Activated naive CD4-positive, alpha-beta T cell treated with anti-CD3 and anti-CD28 coated beads, Interleukin-2, amount 10 ng/mL, durations not matched to agents 7 days and 5 days (primary cell): ENCODE measurements around the gene CARNS1.
"Not testable (repeated sequence)": the region's sequence is repeated elsewhere in the genome, so short reads cannot be mapped to it uniquely, and the experiment has no call there.

ENCODE experiments used
- CTCF ChIA-PET: fragments of 350-600 bp; sonication (Branson Sonifier 250); formaldehyde crosslinking; loops from one replicate; lab custom pipeline; 2021; ENCODE audit warnings: antibody characterized with exemption; lab: Charles Lee
- DNase-seq: peaks from one replicate; pipeline ENCODE4 v3.0.0-alpha.2; 2020
- H3K27ac Mint-ChIP-seq: one replicate; pipeline ENCODE4 v1.8.0; 2021; ENCODE audit warnings: mild to moderate bottlenecking, moderate library complexity, mixed read lengths
- H3K27me3 Mint-ChIP-seq: one replicate; pipeline ENCODE4 v1.8.0; 2021; ENCODE audit warnings: mild to moderate bottlenecking, mixed read lengths
- H3K36me3 Mint-ChIP-seq: one replicate; pipeline ENCODE4 v1.8.0; 2021; ENCODE audit warnings: mixed read lengths
- H3K4me1 Mint-ChIP-seq: one replicate; pipeline ENCODE4 v1.8.0; 2021; ENCODE audit warnings: mixed read lengths
- H3K4me3 Mint-ChIP-seq: one replicate; pipeline ENCODE4 v1.8.0; 2021; ENCODE audit warnings: mild to moderate bottlenecking, moderate library complexity, mixed read lengths
- H3K9me3 Mint-ChIP-seq: one replicate; pipeline ENCODE4 v1.8.0; 2021; ENCODE audit warnings: mixed read lengths

The CARNS1 gene

DNA sequence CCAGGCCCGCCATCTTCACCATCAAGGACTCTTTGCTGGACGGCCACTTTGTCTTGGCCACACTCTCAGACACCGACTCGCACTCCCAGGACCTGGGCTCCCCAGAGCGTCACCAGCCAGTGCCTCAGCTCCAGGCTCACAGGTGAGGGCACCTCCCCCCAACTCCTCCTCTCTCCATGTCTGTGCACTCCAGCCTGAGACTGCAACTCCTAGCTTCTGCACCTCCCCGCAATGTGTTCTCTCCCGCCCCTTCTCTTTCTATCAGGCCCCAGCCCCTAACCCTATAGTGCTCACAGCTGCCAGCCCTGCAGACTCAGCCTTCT lies 19.3 kb upstream of the CARNS1 start:
- peaks cover 53% of the 10 kb centered on the region for H3K36me3 Mint-ChIP-seq
- no peak for DNase-seq
- H3K9me3 Mint-ChIP-seq = no peaks in the 10 kb centered on the region
- H3K27me3 Mint-ChIP-seq = no peaks in the 10 kb centered on the region
- peak overlapping the region; percentile 83 for H3K27ac Mint-ChIP-seq
- CTCF ChIA-PET = interaction anchor here (0.9 to 1.4 kb wide), 4 partner anchors 12 to 53 kb away, joined by 3 read pairs; no protein-coding TSS in a partner anchor
- no peak overlapping the region for H3K4me3 Mint-ChIP-seq
- H3K4me1 Mint-ChIP-seq = peaks cover 65% of the 10 kb centered on the region

- DNase-seq = no peak
- Mint-ChIP-seq H3K4me3 (peak overlapping the region; percentile 56), H3K9me3 (no peaks in the 10 kb centered on the region), H3K27ac (peak overlapping the region; percentile 87), H3K36me3 (peaks cover 53% of the 10 kb centered on the region), H3K4me1 (peaks cover 63% of the 10 kb centered on the region), H3K27me3 (no peaks in the 10 kb centered on the region)
- CTCF ChIA-PET = interaction anchor here (0.9 to 1.4 kb wide), 4 partner anchors 13 to 53 kb away, joined by 3 read pairs; no protein-coding TSS in a partner anchor
Measured at GRCh38 chr11:67396587-67397389, 18.7 kb upstream of the CARNS1 start.

GRCh38 chr11:67397536-67397935 lies 17.9 kb upstream of the CARNS1 start:
- peaks cover 65% of the 10 kb centered on the region for H3K4me1 Mint-ChIP-seq
- no peaks in the 10 kb centered on the region for H3K27me3 Mint-ChIP-seq
- no peak for DNase-seq
- CTCF ChIA-PET = no interaction called here
- H3K27ac Mint-ChIP-seq = peak overlapping the region; percentile 76
- no peaks in the 10 kb centered on the region for H3K9me3 Mint-ChIP-seq
- peaks cover 51% of the 10 kb centered on the region for H3K36me3 Mint-ChIP-seq
- peak overlapping the region; percentile 43 for H3K4me3 Mint-ChIP-seq

GRCh38 chr11:67397986-67398660 lies 17.4 kb upstream of the CARNS1 start:
- no peak for DNase-seq
- Mint-ChIP-seq H3K36me3 (peaks cover 49% of the 10 kb centered on the region), H3K27ac (peak overlapping the region; percentile 78), H3K4me3 (peak overlapping the region; percentile 43), H3K9me3 (no peaks in the 10 kb centered on the region), H3K27me3 (no peaks in the 10 kb centered on the region), H3K4me1 (peaks cover 66% of the 10 kb centered on the region)
- CTCF ChIA-PET = interaction anchor here (1.1 kb wide), 1 partner anchor 41 kb away, joined by 3 read pairs; no protein-coding TSS in a partner anchor

- Mint-ChIP-seq H3K27ac (peak overlapping the region; percentile 78), H3K27me3 (no peaks in the 10 kb centered on the region), H3K4me1 (peaks cover 65% of the 10 kb centered on the region), H3K36me3 (peaks cover 44% of the 10 kb centered on the region), H3K4me3 (peak overlapping the region; percentile 35), H3K9me3 (no peaks in the 10 kb centered on the region)
- no peak for DNase-seq
- CTCF ChIA-PET = interaction anchor here (0.7 to 1.1 kb wide), 2 partner anchors 40 to 114 kb away, joined by 3 read pairs; no protein-coding TSS in a partner anchor
Measured at GRCh38 chr11:67398661-67399563, 16.6 kb upstream of the CARNS1 start.

DNA sequence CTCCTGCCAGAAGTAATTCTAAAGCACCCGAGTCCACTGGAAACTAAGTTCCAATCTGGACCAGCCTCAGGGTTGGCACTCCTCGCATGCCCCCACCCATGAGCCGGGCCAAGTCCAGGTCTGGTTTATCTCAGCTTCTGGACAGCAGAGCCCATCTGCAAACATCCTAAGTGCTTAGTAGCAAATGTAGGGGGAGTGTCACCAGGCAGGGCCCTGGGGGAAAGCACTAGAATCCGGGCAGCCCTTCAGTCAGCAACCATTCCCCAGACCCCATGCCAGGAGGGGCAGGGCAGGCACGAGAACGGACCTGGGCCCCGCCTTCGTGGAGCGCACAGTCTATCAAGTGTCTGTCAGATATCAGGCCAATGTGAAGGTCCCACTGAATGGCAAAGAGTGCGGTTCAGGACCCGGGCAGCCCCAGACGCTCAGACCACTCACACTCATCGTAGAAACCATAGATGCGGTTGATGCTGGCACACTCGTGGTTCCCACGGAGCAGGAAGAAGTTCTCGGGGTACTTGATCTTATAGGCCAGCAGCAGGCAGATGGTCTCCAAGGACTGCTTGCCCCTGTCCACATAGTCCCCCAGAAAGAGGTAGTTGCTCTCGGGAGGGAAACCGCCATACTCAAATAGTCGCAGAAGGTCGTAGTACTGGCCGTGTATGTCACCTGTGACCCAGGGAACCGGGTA lies 15.1 kb upstream of the CARNS1 start:
- no peak for DNase-seq
- CTCF ChIA-PET = interaction anchor here (0.6 to 5.0 kb wide), 15 partner anchors 8 to 107 kb away, joined by 3 to 36 read pairs (median 5); partner anchors contain the start of genes CDK2AP2, PITPNM1, PTPRCAP and RAD9A
- Mint-ChIP-seq H3K4me3 (peak overlapping the region; percentile 96), H3K36me3 (peaks cover 50% of the 10 kb centered on the region), H3K9me3 (no peaks in the 10 kb centered on the region), H3K27ac (peak overlapping the region; percentile 86), H3K4me1 (peaks cover 71% of the 10 kb centered on the region), H3K27me3 (no peaks in the 10 kb centered on the region)

- H3K27me3 Mint-ChIP-seq = no peaks in the 10 kb centered on the region
- H3K36me3 Mint-ChIP-seq = peaks cover 53% of the 10 kb centered on the region
- H3K4me1 Mint-ChIP-seq = peaks cover 74% of the 10 kb centered on the region
- H3K9me3 Mint-ChIP-seq = no peaks in the 10 kb centered on the region
- H3K27ac Mint-ChIP-seq = peak overlapping the region; percentile 86
- DNase-seq = no peak
- H3K4me3 Mint-ChIP-seq = peak overlapping the region; percentile 96
- CTCF ChIA-PET = interaction anchor here (0.9 to 5.0 kb wide), 19 partner anchors 8 to 107 kb away, joined by 3 to 36 read pairs (median 6); partner anchors contain the start of genes CDK2AP2, PITPNM1, PTPRCAP and RAD9A
Measured at GRCh38 chr11:67400942-67401494, 14.5 kb upstream of the CARNS1 start.

DNA sequence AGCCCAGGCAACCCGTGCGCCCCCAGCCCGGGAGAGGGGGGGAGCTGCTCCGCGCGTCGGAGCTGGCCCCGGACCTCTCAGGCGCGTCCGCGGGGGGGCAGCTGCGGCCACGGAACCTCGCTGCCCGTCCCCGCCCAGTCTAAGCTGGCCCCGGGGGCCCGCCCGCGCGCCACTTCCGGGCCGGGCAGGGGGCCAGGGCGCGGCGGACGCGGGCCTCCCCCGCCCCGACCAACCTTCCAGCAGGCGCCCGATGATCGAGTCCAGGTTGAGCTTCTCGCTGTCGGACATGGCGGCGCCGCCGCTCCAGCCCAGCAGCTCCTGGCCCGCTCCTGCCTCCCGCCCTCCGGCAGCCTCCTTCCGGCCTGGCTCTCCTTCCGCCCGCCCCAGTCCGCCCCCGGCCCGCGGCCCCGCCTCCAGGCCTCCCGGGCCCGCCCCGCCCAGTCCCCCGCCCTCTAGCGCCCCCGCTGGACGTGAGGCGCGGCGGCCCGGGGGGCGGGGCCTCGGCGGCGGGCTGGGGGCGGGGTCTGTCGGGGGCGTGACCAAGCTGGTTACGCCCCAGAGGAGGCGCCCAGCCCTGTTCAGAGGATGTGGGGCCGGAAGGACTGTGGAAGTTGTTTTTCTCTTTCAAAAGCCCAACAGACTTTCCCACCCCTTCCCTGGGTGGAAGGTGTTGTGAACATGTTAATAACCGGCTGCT lies 13.8 kb upstream of the CARNS1 start, which contains the start of gene PPP1CA:
PPP1CA (minus strand) TSS at position 364 of the 697 bp plus-strand sequence; CDS start at position 288, 76 bp downstream.
- Mint-ChIP-seq H3K27me3 (no peaks in the 10 kb centered on the region), H3K36me3 (peaks cover 55% of the 10 kb centered on the region), H3K27ac (peak within 1 kb of the TSS; percentile 98), H3K9me3 (no peaks in the 10 kb centered on the region), H3K4me3 (peak within 1 kb of the TSS; percentile 96), H3K4me1 (peaks cover 73% of the 10 kb centered on the region)
- DNase-seq = peak; percentile 91
- CTCF ChIA-PET = interaction anchor here (0.9 to 5.0 kb wide), 19 partner anchors 8 to 106 kb away, joined by 3 to 36 read pairs (median 6); partner anchors contain the start of genes CDK2AP2, PITPNM1, PTPRCAP and RAD9A

- Mint-ChIP-seq H3K4me1 (peaks cover 72% of the 10 kb centered on the region), H3K27ac (peak overlapping the region; percentile 98), H3K4me3 (peak overlapping the region; percentile 96), H3K36me3 (peaks cover 58% of the 10 kb centered on the region)
- H3K27me3 Mint-ChIP-seq, DNase-seq, H3K9me3 Mint-ChIP-seq: not testable (repeated sequence)
- CTCF ChIA-PET = interaction anchor here (0.9 to 5.0 kb wide), 16 partner anchors 10 to 105 kb away, joined by 3 to 36 read pairs (median 6); partner anchors contain the start of genes CDK2AP2, PITPNM1, PTPRCAP and RAD9A
Measured at GRCh38 chr11:67402192-67402839, 13.2 kb upstream of the CARNS1 start.

GRCh38 chr11:67403085-67403484 lies 12.4 kb upstream of the CARNS1 start:
- H3K9me3 Mint-ChIP-seq, DNase-seq, H3K27me3 Mint-ChIP-seq: not testable (repeated sequence)
- Mint-ChIP-seq H3K4me1 (peaks cover 72% of the 10 kb centered on the region), H3K27ac (peak overlapping the region; percentile 98), H3K36me3 (peaks cover 58% of the 10 kb centered on the region), H3K4me3 (peak overlapping the region; percentile 96)
- CTCF ChIA-PET = interaction anchor here (1.5 to 5.0 kb wide), 4 partner anchors 10 to 102 kb away, joined by 5 to 36 read pairs (median 10); partner anchors contain the start of genes PITPNM1 and PTPRCAP

DNA sequence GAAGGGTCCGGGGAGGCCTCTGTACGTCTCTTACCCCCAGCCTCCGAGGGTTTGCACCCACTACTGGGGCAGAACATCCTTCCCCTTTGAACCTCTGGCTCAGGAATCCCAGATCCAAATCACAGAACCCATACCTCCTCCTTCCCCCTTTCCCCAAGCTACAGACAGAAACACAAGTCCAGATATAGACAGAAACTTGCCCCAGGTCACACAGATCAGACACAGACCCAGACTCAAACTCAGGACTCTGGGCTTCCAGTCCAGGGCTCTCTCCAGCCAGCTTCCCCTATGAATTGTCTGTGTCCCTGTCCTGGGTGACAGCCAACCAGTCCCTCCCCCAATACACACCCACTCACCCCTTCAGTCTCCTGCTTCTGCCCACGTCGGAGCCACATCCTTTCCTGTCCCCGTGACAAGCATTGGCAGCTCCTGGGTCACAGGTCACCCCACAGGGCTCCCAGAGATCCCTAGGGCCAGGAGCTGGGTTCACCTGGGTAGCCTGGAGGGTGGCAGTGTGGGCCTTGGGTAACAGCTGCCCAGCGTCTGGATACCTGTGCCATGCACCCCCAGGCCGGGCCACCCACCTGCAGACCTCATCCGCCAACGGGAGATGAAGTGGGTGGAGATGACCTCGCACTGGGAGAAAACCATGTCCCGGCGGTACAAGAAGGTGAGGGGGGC lies 10.8 kb upstream of the CARNS1 start:
- peaks cover 62% of the 10 kb centered on the region for H3K36me3 Mint-ChIP-seq
- DNase-seq = peak; percentile 73
- CTCF ChIA-PET = interaction anchor here (1.1 to 5.0 kb wide), 4 partner anchors 9 to 81 kb away, joined by 3 to 36 read pairs (median 5); partner anchors contain the start of gene PTPRCAP
- H3K27ac Mint-ChIP-seq = peak overlapping the region; percentile 98
- H3K9me3 Mint-ChIP-seq = no peaks in the 10 kb centered on the region
- no peaks in the 10 kb centered on the region for H3K27me3 Mint-ChIP-seq
- H3K4me3 Mint-ChIP-seq = peak overlapping the region; percentile 96
- H3K4me1 Mint-ChIP-seq = peaks cover 73% of the 10 kb centered on the region
